T-helper 2 cell (primary cell): ENCODE measurements around the gene IFT57.
"Not testable (repeated sequence)": the region's sequence is repeated elsewhere in the genome, so short reads cannot be mapped to it uniquely, and the experiment has no call there.

Experiments used
- DNase-seq, 5 experiments: peaks; one replicate each; pipeline versions ENCODE4 v3.0.0 to v3.0.0-alpha.2; 2012 to 2022

The IFT57 gene

DNA sequence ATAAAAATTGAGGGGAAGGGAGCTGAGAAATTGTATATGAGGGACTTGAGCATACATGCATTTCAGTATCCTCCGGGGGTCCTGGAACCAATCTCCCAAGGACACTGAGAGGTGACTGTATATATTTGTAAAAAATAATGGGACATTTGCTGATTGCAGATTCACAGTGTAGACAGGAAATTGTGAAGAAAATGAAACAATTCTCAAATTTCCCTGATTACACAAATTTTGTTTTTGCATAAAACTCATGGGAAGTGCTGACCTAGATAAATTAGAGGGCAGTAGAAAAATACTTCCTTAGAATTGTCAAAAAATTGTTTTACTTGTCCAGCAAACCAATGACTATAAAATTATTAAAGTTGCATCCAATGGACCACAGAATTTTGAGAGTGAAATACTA is 64.0 kb downstream of the IFT57 start:
- DNase-seq, result no peak

DNA sequence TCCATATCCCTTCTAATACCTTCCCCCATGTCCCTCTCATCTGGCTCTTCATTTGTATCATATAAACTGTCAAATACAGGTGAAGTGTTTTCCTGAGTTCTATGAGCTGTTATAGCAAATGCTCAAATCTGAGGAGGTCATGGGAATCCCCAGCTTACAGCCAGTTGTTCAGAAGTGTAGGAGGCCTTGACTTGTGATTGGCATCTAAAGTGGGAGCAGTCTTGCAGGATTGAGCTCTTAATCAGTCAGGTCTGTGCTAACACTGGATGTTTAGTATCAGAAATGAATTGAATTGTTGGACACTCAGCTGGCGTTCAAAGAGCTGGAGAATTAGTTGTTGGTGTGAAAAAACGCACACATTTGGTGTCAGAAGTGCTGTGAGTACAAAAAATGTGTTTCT is 65.0 kb downstream of the IFT57 start:
- no peak for DNase-seq

DNA sequence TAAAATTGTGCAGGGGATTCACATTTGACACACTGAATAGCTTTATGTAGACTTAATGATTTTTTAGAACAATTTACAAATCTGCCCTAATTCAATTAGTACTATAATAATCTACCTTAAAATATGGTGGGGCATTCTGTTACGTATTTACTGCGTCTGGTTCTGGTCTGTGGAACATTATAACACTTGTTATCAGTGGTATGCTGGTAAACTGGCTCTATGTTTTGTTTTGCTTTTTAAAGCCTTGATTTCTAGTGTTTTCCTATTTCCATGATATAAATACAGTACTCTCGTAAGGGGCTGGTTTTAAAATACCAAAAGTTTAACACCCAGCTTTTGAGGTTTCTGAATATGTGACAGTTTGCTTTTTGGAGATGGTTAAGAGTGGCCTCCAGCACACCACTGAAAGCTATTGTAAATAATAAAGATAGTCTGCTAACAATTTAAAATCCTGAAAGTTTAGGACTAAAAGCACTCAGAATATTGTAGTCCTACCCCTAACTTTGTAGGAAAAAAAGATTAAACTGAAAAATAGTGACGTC is 65.8 kb downstream of the IFT57 start:
- no peak for DNase-seq

DNA sequence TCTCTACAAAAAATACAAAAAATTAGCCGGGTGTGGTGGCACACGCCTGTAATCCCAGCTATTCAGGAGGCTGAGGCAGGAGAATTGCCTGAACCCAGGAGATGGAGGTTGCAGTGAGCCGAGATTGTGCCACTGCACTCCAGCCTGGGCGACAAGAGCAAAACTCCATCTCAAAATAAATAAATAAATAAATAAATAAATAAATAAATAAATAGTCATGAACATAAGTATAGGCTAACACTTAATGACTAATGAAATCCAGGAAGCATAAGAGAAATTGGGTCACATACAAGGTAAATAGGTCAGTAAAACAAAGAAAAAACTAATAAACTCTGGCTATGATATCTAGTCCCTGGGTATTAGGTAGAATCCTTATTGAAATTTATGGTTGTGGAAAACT is 66.6 kb downstream of the IFT57 start:
- DNase-seq, result not testable (repeated sequence)

DNA sequence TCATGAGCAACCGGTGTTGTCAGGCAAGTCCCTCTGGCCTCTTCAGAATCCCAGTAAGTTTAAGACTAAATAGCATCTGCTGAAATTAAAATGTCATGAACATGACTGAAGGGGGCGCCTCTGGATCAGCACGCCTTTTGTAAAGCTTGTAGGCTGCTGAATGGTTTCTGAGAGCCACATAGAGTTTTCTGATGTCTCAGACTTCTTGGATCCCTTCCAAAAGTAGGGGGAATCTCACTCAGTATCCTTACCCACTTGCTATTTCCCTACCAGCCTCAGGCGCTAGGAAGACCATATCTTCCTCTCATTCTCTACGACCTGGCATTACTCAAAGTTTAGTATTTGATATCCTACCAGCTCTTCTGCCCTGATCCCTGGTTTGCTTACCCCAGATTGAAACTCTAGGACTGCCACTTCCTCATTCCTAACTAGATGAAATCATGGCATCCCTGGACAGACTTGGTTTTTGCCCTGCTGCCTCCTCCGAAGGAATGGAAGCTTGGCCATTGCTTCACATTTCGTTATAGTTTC is 68.7 kb downstream of the IFT57 start:
- DNase-seq, result peak in 3 of 5 experiments; percentile 9 to 75 (median 19)

DNA sequence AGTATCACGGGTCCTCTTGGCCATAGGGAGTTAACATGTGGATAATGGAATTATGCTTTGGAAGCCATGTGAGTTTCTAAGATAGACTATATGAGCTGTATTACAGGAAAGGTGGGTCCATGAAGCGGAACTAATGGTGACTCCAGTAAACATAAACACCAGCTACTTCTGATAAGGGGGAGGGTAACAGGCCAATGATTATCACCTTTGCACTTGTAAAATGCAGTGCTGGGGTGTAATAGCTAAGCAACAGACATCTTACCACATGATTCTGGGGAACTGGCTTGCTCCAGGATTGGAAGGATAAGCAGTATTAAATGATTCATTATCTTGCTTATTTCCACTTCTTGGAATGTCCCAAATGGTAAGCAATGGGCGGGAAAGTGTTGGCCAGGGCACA is 70.0 kb downstream of the IFT57 start:
- no peak for DNase-seq

DNA sequence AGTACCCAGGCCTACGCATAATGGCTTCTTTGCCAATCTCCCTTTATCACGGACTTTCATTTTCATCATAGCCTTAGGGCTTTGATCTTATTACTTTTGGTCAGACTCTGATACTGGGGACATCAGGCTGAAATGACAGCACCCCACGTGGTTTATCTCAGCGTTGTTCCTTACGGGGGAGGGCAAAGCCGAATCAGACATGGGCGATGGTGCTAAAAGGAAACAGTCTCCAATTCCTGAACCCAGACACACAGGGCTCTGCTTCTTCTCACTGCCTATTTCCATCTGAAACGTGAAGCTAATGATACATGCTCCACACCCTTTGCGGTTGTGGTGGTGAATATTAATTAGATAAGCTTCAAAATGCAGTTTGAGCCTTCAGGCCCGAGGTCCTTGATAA is 72.0 kb downstream of the IFT57 start:
- no peak for DNase-seq

DNA sequence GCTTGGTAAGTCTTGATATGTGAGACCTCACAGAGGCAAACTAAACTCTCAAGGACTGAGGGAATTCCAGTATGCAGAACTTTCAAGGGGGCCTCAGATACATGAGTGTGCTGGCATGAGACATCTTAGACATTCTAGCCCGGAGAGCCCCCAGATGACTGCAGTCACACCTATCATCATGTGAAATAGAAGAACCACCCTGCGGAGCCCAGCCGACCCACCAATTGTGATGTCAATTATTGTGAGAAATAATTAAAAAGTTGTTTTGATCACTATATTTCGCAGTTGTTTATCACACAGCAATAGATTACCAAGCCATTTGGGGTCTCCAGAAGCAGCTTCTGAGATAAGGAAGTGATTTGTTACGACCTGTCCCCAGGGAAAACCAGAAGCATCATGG is 76.1 kb downstream of the IFT57 start:
- no peak for DNase-seq

DNA sequence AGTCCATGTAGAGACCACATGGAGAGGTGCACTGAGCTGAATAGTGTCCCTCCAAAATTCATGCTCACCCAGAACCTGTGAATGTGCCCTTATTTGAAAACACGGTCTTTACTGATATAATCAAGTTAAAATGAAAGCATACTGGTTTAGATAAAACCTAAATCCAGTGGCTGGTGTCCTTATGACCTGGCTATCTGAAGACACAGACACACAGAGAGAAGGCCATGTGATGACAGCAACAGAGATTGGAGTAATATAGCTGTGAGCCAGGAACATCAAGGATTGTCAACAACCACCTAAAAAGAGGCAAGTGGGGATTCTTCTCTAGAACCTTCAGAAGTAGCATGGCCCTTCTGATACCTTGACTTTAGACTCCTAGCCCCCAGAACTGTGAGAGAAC is 76.6 kb downstream of the IFT57 start:
- DNase-seq, result no peak

DNA sequence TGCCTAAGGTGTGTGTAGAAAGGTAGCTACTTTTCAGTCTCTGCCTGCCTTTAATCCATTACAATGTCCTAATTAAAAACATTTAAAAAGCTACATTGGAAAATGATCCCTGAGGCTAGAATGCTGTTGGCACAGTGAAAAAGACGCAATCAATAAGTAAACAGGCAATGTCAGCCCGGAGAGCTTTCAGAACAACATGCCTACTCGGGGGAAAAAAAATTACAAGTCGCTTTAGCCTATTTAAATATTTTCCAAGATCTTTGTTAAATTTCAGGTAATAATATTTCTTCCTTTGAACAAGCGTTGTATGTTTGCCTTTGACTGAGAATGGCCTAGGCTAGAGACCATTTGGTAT is 84.8 kb downstream of the IFT57 start:
- no peak for DNase-seq

DNA sequence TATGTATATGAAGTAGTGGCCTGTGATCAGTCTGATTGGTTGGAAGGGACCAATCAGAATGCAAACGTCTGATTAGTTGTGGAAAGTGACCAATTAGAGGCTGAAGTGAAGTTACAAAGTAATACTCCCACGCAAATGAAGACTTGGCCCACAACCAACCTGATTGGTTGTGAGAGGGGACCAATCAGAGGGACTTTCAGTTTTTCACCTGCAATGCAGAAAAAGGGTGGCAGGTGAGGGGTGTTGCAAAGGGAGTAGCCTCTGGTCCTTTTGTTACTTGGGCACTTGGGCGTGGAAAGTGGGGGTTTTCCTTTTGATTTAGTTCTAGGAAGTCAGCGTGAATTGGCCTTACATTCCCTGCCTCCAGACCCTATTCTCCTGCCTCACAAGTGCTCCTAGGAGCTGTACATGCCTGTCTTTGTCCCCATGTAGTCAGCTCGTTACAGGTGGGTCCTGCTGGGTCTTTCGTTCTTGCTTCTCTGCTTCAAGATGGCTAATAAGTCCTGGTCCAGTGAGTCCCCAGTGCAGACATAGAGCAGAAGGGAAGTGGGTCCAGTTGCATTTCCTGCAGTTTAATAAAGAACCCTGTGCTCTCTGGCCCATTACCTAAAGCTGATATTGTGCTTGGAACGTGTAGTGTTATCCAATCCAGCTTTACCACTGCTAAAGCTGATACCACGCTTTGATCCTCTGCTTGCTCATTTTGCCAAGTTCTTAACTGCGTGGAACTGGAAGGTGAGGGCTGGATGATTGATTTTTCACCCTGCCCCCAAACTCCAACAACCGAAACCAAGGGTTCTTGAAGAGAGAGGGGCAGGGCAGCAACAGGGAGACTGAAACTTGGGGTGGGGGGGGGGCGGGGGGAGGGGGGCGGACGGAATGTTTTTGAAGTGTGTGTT is 85.4 kb downstream of the IFT57 start:
- DNase-seq, result no peak

DNA sequence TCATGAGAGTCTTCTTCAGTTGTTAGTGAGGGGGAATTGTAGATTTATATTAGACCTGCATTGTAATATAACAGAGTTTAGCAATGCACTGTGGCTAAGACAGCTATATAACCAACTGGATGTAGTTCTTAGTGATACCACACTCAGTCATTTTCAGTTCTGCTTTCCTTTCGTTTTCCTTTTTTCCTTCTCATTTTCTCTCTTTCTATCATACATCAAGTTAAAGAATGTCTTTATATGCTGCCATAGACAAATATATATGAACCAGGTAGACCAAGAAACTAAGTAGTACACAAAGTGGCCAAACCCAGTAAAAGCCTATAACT is 87.7 kb downstream of the IFT57 start:
- DNase-seq, result no peak

DNA sequence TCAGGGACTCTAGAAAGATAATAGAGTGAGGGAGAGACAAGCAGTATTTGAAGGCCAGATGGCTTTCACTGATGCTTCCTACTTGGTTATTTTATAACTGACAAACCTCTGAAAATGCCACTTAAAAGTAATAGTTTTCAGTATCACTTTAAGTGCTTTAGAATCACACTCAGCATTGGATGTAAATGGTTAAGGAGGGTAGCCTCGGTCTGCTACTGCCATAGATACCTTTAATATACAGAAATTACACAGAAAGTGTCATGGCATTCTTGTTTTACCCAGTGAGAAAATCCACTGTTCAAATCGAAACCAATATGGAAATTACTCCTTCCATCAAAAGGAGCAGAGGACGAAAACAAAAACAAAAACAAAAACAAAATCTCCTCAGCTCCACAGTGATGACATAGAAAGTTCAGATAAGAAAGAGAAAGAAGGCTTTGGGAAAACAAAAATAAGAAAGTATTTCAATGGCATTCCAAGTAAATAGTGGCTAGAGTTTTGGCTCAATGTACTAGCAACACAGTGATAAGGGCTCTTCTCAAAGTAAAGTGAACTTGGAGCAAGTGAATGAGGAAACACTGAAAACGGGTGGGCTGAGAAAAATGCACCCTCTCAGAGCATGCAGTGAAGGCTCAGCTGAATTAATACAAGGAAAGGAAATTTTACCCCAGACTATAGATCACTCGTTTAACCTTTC is 88.2 kb downstream of the IFT57 start:
- DNase-seq, result peak in 1 of 5 experiments; percentile 34

DNA sequence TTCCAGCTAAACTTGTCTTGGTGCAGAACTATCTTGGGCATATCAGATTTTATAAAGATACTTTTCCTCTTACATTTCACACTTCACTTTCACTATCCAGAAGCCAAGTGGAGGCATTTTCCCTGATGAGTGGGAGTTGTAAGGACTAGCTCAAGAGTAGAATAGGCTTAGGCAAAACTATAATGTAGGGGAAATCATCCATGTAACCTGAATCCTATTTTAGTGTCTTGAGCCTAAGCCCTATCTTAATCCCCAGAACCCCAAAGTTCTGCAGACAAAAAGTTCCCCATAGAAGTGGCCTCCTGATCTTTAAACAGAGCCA is 89.2 kb downstream of the IFT57 start:
- no peak for DNase-seq

DNA sequence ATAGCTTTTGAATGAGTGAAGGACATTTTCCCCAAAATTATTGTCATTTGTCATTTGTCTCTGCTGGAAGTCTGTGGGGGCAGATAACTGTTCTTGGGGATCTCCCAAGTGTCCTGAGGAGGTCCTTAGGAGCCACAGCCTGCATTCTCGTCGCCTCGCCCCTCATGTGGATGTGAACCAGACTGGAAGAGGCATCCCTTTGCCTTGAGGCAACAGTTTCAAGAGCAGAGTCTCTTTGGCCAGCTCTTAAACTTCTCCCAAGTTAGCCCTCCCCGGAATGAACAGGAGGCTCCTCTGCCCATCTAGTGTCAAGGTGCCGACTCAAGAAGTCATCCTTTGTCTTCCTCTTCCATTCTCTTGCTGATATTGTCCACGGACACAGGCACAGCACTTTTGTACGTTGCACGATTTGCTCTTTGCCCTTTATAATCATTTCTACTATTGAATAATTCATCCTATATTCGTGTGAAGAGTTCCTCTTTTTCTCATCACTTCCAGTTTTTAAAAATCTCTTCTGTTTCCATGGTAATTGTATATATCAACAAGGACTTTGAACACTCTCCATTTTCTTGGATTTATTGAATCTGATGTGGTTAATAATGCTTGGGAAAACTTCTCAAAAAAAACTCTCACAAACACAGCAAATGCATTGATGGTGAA is 90.6 kb downstream of the IFT57 start:
- DNase-seq, result no peak

DNA sequence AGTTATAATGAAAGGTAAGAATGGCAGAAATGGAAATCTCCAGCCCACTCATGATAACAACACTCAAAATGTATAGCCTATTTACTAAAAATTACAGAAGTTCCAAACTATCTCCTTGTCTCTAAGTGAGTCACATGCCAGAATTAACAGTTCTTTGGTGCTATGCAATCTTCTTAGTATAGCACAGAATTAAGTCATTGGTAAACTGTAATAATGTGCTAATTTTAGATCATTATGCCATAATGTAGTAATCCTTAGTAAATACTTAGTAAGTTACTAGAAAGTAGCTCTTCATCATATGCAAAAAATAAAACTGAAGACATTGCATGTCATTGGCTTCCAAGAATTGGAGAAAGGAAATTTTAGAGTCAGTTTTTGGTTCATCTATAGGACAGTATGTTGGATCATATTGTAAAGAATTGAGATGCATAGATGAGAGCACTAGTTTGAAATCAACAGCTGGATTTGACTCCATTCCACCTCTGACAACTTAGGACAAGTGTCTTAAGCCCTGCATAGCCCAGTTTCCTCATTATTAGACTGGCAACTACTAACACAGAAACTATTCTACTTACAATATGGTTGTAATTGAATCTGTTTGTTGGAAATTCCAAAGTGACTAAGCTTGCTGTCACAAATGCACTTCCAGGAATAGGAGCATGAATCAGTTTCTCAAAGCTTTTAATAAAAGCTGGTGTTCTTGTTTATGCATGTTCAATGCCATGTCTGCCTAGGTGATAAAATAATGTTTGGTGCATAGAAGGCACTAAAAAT is 91.3 kb downstream of the IFT57 start:
- DNase-seq, result no peak

DNA sequence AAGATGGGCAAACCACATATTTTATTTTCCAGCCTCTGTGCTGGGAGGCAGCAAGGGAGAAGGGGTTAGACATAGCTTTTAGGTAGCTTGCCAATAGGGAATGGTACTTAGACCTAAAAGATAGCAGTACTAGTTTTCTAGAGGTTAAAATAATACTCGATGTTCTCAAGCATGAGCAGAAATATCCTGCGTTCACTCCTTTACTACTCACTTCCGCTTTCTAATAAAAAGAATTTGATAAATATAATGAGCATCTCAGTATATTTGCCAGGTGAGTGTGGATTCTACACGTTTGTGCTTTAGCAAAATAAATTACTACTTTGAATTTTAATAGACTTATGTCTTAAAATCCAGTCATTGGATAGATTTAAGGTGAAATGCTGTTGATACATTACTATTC is 92.0 kb downstream of the IFT57 start:
- DNase-seq, result no peak

DNA sequence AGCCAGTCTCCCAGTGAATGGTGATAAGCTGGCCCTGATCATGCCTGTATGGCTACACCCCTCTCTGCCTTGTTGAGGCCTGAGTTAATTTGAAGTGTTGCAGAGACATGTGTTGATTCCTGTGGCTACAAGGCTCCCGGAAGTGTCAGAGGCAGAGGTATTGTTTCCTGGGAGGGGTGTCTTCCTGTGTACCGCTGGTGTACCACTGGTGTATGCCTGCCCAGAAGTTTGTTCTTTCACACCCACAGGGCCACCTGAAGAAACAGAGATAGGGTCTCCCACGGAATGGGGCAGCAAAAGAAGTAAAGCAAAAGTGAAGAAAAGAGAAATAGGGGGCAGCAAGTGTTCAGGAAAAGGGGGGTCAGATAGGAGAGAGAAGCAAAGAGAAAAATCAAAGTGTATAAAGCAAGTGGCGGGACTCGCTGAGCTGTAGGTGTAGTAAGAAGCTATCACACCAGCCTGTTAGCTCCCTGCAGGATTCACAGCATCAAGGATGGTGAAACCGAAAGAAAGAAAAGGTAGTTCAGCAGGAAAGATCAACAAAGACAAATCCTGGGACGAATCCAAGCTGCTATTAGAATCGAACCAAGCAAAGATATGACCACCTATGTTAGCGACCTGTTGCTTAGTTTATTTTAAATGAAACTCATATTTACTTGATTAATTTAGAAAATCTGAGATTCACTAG is 94.8 kb downstream of the IFT57 start:
- peak in 4 of 5 experiments; percentile 12 to 96 (median 55) for DNase-seq

DNA sequence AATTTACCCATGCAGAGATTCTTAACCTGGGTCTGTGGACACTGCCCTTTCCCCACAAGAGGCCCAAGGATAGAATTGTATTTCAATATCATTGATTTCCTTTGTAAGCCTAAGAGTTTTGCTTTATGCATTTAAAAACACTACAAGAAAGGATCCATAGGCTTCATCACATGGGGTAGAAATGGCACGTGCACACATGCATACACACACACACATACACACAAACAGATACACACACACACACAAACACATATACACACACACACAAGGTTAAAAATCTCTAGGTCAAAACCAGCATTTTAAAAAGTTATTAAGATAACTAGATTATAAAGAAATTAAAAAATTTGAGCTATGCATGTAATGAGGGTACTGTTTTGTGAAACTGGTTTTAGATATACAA is 95.9 kb downstream of the IFT57 start:
- DNase-seq, result peak in 1 of 5 experiments; percentile 62

DNA sequence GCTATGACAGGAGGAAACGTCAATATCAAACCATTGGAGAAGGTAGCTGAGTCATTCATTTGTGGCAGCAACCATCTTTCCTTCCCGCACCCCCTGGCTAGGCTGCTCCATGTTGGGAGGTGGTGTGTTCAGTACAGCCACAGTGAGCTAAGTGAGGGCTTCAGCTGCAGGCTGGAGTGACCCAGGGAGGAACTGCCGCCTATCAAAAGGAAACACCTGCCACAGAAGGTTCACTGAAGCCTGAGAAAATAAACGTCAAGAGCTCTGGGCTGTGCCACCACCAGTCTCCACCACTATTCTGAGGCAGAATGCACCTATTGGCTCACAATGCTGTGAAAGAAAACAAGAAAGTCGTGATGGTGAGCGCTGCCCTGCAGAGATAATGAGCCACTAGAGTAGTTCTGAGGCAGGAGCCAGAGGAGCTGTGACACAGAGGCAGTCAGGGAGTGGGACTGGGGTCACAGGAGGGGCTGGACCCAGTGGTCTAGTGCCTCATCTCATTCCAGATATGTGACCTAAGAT is 96.6 kb downstream of the IFT57 start:
- DNase-seq, result peak in 4 of 5 experiments; percentile 40 to 92 (median 59)

DNA sequence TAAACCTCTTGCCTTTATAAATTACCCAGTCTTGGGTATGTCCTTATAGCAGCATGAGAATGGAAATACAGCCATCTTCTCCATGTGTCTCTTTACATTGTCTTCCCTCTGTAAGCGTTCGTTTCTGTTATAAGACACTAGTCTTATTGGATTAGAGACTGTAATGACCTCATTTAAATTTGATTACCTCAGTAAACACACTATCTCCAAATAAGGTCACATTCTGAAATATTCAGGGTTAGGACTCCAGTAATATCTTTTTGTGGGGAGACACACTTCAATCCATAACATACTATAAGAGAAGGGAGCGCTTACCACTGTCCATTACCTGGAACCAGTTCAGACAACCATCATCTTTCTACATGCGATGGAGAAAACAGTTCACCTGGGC is 97.1 kb downstream of the IFT57 start:
- no peak for DNase-seq
